Cardiac muscle cell (in vitro differentiated cells and primary cell): ENCODE data around the gene PQBP1. TPM values are rescaled to one million over a fixed set of nuclear protein-coding genes. Genes with fewer than 3 reads are reported as not detected.
"Not testable (repeated sequence)": the region's sequence is repeated elsewhere in the genome, so short reads cannot be mapped to it uniquely, and the experiment has no call there.

Source experiments
- DNase-seq, 2 donors: peaks; one replicate each; pipeline versions ENCODE4 v3.0.0 to v3.0.0-alpha.2; 2010 to 2017; ENCODE audit warnings: low read depth in 1 of 2, low spot score in 1 of 2
- H3K27ac ChIP-seq: fragments of 200-600 bp; sonication (generic); 2 replicates; pipeline ENCODE4 v1.5.1; 2016
- H3K27me3 ChIP-seq: fragments of 200-600 bp; sonication (generic); 2 replicates; pipeline ENCODE4 v1.6.0; 2016; ENCODE audit warnings: control low read depth
- H3K36me3 ChIP-seq: fragments of 200-600 bp; sonication (generic); 2 replicates; pipeline ENCODE4 v1.5.1; 2016; ENCODE audit warnings: control low read depth
- H3K4me1 ChIP-seq: fragments of 200-600 bp; sonication (generic); 2 replicates; pipeline ENCODE4 v1.8.1; 2017; ENCODE audit warnings: low read depth, mild to moderate bottlenecking, mixed run types
- H3K4me3 ChIP-seq: fragments of 200-600 bp; sonication (generic); 2 replicates; pipeline ENCODE4 v1.5.1; 2016; ENCODE audit warnings: mild to moderate bottlenecking
- H3K9me3 ChIP-seq: fragments of 200-600 bp; sonication (generic); 2 replicates; pipeline ENCODE4 v1.5.1; 2017; ENCODE audit warnings: low read depth, mild to moderate bottlenecking, control low read depth
- polyA plus RNA-seq: library from polyadenylated mRNA; unstranded; fragments of >200 nt; fragmentation: Nextera tagmentation; extraction: Ambion mirVana; gene quantifications from 2 replicates; pipeline ENCODE4 v1.2.1, GENCODE V29; 2016
- total RNA-seq: library from RNA; depleted of rRNA; stranded (reverse); fragments of >200 nt; gene quantifications from 2 replicates; pipeline ENCODE4 v1.2.3, GENCODE V29; 2016
- TF ChIP-seq, protein P1 (sequence below): IDR thresholded peaks from 2 replicates; pipeline ENCODE4 v1.5.1; 2012; ENCODE audit warnings: low read depth, mild to moderate bottlenecking, low read length

PQBP1 gene
- total and polyA plus RNA-seq, 2 experiments from 2014 or later: 74.8 to 114 TPM

DNA sequence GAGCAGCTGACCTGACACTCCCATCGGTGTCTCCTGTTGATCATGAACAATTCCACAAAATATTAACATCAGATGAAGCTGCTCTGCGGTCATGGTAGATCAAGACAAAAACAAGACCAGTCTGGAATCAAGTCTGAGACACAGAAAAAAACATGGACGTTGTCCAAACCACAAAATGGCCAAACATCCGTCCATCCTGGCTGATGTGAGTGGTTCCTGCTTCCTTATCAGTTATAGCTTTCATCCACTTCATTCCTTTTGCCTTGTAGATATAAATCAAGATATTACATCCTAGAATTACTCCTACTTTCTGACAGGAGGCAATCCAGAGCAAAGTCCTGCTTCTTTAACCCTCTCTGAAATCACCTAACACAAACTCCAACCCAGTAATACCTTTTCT is 33.5 kb upstream of the PQBP1 start:
- Histone ChIP-seq H3K9me3 (no peaks in the 10 kb centered on the region), H3K36me3 (no peaks in the 10 kb centered on the region), H3K27ac (no peak overlapping the region), H3K4me3 (no peak overlapping the region), H3K27me3 (no peaks in the 10 kb centered on the region), H3K4me1 (no peaks in the 10 kb centered on the region)
- TF ChIP-seq, protein P1, sequence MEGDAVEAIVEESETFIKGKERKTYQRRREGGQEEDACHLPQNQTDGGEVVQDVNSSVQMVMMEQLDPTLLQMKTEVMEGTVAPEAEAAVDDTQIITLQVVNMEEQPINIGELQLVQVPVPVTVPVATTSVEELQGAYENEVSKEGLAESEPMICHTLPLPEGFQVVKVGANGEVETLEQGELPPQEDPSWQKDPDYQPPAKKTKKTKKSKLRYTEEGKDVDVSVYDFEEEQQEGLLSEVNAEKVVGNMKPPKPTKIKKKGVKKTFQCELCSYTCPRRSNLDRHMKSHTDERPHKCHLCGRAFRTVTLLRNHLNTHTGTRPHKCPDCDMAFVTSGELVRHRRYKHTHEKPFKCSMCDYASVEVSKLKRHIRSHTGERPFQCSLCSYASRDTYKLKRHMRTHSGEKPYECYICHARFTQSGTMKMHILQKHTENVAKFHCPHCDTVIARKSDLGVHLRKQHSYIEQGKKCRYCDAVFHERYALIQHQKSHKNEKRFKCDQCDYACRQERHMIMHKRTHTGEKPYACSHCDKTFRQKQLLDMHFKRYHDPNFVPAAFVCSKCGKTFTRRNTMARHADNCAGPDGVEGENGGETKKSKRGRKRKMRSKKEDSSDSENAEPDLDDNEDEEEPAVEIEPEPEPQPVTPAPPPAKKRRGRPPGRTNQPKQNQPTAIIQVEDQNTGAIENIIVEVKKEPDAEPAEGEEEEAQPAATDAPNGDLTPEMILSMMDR: no peak
- DNase-seq: peak in 1 of 2 donors; percentile 48

DNA sequence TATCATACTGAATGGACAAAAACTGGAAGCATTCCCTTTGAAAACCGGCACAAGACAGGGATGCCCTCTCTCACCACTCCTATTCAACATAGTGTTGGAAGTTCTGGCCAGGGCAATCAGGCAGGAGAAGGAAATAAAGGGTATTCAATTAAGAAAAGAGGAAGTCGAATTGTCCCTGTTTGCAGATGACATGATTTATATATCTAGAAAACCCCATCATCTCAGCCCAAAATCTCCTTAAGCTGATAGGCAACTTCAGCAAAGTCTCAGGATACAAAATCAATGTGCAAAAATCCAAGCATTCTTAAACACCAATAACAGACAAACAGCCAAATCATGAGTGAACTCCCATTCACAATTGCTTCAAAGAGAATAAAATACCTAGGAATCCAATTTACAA is 25.7 kb upstream of the PQBP1 start:
- H3K4me1 ChIP-seq, H3K27ac ChIP-seq, H3K9me3 ChIP-seq, H3K4me3 ChIP-seq, H3K36me3 ChIP-seq, DNase-seq, H3K27me3 ChIP-seq: not testable (repeated sequence)

DNA sequence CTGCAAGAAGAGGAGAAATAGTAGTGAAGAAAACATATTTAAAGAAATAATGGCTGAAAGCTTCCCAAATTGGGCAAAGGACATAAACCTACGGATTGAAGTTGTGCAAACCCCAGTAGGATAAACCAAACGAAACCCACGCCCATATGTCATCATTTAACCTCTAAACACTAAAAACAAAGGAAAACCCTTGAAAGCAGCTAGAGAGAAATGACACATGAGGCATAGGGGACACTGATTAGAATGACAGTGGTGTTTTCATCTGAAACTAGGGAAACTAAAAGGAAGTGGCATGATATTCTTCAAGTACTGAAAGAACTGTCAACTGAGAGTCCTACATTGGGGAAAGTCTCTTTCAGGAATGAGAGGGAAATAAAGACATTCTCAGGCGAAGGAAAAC is 20.8 kb upstream of the PQBP1 start:
- H3K9me3 ChIP-seq, H3K4me3 ChIP-seq, H3K27ac ChIP-seq, H3K27me3 ChIP-seq, H3K4me1 ChIP-seq, H3K36me3 ChIP-seq, DNase-seq: not testable (repeated sequence)

DNA sequence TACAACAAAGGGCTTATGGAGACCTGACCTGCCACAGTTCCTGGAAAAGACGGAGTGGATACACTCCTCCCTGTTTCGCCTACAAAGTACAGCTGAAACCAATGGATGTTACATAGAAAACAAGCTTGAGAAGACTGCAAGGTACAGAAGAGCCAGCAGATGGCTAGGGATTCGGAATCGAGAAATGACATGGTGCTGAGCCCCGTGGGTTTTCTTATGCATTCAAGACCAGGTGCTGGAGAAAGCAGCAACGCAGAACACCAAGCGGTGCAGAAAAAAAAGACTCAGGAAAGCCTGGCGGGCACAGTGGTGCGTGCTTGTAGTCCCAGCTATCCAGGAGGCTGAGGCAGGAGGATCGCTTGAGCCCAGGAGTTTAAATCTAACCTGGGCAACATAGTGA is 14.0 kb upstream of the PQBP1 start:
- Histone ChIP-seq H3K4me1 (no peaks in the 10 kb centered on the region), H3K27ac (no peak overlapping the region), H3K4me3 (no peak overlapping the region), H3K36me3 (no peaks in the 10 kb centered on the region), H3K9me3 (no peaks in the 10 kb centered on the region), H3K27me3 (no peaks in the 10 kb centered on the region)
- no peak for DNase-seq
- TF ChIP-seq, protein P1: no peak

DNA sequence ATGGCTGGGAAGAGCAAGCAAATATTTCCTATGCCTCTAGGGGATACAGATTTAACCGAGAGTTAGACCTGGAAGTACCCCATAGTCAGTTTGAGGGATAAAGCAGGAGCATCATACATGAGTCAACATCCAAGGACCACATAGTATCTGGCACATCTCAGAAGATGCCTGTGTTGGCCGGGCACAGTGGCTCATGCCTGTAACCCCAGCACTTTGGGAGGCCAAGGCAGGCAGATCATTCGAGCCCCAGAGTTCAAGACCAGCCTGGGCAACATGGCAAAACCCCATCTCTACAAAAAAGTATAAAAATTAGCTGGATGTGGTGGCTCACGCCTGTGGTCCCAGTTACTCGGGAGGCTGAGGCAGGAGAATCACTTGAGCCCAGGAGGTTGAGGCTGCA is 11.1 kb upstream of the PQBP1 start:
- H3K27me3 ChIP-seq, H3K27ac ChIP-seq, DNase-seq, H3K4me3 ChIP-seq, H3K36me3 ChIP-seq, H3K4me1 ChIP-seq, H3K9me3 ChIP-seq: not testable (repeated sequence)

DNA sequence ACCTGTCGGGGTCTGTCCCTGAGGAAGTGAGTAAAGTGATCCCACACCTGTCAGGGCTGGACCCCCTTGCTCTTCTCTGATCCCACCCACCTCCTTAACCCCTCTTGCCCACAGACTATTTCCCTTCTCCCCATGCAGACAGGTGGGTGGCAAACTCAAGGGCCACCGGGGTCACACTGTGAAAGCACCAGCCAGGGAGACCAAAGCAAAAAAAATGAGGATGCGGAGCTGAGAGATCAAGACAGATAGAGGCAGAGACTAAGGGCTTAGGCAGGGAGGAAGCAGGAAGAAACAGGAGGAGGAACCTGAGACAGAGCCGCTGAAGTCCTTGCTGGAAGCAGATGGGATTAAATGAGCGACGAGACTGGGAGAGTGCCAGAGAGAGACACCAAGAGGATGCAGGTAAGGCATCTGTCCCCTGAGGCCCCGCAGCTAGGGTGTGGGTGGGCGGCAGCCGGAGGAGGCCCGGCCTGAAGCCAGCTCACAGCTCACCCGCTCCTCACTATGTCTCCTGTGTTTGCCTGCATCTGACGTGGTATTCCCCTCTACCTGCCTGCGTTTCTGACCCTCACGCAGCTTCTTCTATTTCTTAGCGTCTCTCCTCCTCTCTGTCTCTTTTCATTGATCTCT is 7.3 kb upstream of the PQBP1 start:
- no peak overlapping the region for H3K27ac ChIP-seq
- H3K36me3 ChIP-seq: no peaks in the 10 kb centered on the region
- DNase-seq: no peak
- H3K9me3 ChIP-seq: no peaks in the 10 kb centered on the region
- H3K4me1 ChIP-seq: peaks cover 2% of the 10 kb centered on the region
- no peaks in the 10 kb centered on the region for H3K27me3 ChIP-seq
- TF ChIP-seq, protein P1: no peak
- H3K4me3 ChIP-seq: peak overlapping the region; percentile 57

DNA sequence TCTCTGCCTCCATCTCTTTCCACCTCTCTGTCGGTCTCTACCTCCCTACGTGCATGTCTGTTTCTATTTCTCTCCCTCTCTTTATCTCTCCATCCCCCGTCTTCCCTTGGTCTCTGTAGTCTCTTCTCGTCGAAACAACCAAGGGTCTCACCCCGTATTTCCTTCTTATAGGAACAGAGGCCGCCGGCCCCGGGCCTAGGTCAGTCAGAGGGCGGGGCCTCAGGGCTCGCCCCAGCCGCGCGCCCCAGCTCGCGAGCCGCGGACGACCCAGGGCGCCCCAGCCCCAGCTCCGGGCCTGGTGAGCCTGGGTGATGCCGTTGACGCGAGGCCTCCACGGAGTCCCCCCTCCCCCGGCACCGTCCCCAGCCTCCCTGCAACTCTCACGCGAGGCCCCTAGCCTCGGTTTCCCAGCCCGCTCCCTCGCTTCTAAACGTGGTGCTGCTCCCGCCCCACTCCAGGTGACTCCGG is 6.8 kb upstream of the PQBP1 start:
- Histone ChIP-seq H3K27ac (peak overlapping the region; percentile 51), H3K9me3 (no peaks in the 10 kb centered on the region), H3K27me3 (no peaks in the 10 kb centered on the region), H3K4me1 (peaks cover 2% of the 10 kb centered on the region), H3K36me3 (no peaks in the 10 kb centered on the region), H3K4me3 (peak overlapping the region; percentile 57)
- TF ChIP-seq, protein P1: no peak
- peak in 1 of 2 donors; percentile 58 for DNase-seq
